ENCODE data around the gene GAS6.
"Not testable (repeated sequence)": the region's sequence is repeated elsewhere in the genome, so short reads cannot be mapped to it uniquely, and the experiment has no call there.

GAS6 gene

GRCh38 chr13:113792236-113792770 is 71.6 kb downstream of the GAS6 start:
- intact Hi-C loops (cut with DNase I): no loop called here
- peak in 2 of 42 donors; percentile 0 to 9 for DNase-seq

DNA sequence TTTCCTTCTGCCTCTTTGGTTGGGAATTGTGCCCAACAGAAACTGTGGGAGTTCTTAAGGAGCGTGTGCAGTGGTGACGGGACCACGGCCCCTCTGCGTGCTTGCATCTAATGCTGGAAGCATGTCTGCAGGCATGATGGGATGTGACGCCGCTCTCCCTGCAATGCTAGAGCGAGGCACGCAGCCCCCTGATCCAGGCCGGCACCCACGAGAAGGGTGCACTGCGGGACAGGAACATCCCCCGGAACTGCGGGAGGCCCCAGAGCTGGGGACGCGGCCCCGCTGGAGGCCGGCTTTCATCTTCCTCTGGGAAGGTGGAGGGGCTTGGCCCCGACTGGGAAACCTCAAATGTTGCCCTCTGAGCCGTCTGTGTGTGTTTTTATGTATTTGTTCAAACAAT is 72.1 kb downstream of the GAS6 start:
- peak in 3 of 42 donors; percentile 6 to 10 (median 7) for DNase-seq
- intact Hi-C loops (cut with DNase I): no loop called here

DNA sequence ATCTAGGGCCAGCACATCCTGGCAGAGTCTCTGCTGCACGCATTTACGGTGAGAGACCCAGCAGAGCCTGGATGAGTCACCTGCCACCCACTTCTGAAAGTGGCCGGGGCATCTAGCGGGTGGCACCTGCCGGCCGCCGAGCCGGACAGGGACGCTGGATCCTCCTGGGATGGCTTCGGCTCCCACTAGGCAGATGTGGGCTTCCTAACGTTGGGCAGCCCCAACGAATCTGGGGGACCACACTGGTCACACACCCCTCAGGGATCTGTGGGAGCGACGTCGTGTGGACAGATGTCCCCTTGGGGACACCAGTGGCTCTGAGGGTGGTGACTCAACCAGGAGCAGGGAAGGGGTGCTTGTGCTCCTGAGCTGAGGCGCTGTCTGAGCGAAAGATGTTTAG is 72.7 kb downstream of the GAS6 start:
- peak in 2 of 42 donors; percentile 2 to 8 for DNase-seq
- intact Hi-C loops (cut with DNase I): no loop called here

DNA sequence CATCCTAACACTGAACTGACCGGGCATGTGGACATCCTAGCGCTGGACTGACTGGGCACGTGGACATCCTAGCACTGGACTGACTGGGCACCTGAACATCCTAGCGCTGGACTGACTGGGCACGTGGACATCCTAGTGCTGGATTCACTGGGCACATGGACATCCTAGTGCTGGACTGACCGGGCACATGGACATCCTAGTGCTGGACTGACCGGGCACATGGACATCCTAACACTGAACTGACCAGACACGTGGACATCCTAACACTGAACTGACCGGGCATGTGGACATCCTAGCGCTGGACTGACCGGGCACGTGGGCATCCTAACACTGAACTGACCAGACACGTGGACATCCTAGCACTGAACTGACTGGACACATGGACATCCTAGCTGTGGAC is 73.9 kb downstream of the GAS6 start:
- DNase-seq: peak in 1 of 42 donors; percentile 0
- intact Hi-C loops (cut with DNase I): not testable (repeated sequence)

- DNase-seq: peak in 1 of 42 donors; percentile 7
- intact Hi-C loops (cut with DNase I): no loop called here
Observed at GRCh38 chr13:113789167-113789566, 74.7 kb downstream of the GAS6 start.

GRCh38 chr13:113788413-113789135 is 75.3 kb downstream of the GAS6 start:
- intact Hi-C loops (cut with DNase I): no loop called here
- DNase-seq: peak in 2 of 42 donors; percentile 8 to 29

- intact Hi-C loops (cut with DNase I): no loop called here
- DNase-seq: peak in 2 of 42 donors; percentile 0 to 2
Observed at GRCh38 chr13:113787694-113788093, 76.2 kb downstream of the GAS6 start.

DNA sequence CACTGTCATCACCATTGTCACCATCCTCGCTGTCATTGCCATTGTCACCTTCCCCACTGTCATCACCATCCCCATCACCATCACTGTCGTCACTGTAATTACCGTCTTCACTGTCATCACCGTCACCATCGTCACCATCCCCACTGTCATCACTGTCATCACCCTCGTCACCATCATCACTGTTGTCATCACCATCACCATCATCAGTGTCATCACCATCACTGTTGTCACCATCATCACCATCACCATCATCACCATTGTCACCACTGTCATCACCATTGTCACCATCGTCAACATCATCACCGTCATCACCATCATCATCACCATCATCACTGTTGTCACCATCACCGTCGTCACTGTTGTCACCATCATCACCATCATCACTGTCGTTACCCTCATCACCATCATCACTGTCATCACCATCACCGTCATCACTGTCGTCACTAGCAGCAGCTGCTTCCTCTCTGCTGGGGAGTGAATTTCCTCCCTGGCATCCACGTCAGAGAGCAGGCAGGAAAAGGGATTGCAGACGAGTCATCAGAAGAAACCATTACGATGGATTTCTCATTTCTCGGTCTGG is 77.5 kb downstream of the GAS6 start:
- intact Hi-C loops (cut with DNase I): no loop called here
- DNase-seq: peak in 1 of 42 donors; percentile 2

- DNase-seq: peak in 2 of 42 donors; percentile 1 to 16
- intact Hi-C loops (cut with DNase I): no loop called here
Observed at GRCh38 chr13:113785051-113786010, 78.5 kb downstream of the GAS6 start.

GRCh38 chr13:113784645-113785024 is 79.2 kb downstream of the GAS6 start:
- peak in 2 of 42 donors; percentile 22 to 24 for DNase-seq
- intact Hi-C loops (cut with DNase I): no loop called here

- DNase-seq: peak in 1 of 42 donors; percentile 3
- intact Hi-C loops (cut with DNase I): no loop called here
Observed at GRCh38 chr13:113783966-113784644, 79.8 kb downstream of the GAS6 start.

GRCh38 chr13:113783200-113783881 is 80.5 kb downstream of the GAS6 start:
- DNase-seq: peak in 2 of 42 donors; percentile 2 to 14
- intact Hi-C loops (cut with DNase I): no loop called here

GRCh38 chr13:113782472-113782871 is 81.4 kb downstream of the GAS6 start:
- peak in 2 of 42 donors; percentile 2 to 20 for DNase-seq
- intact Hi-C loops (cut with DNase I): no loop called here

DNA sequence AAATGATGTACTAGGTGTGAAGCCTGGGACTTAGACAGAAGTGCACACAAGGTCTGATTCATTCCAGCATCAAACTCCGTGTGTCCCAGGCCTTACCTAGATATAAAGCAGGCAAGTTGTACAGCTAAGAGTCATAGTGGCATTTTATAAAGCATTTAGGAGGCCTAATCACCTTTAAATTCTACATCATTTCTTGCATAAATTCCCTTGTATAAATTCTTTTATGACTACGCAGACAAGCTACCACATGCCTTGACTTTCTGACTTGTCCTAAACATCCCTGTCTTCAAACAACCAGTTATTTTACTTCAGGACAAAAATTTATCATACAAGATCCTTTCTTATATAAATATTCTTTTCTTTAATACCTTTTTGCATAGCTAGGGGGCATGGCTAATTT is 82.3 kb downstream of the GAS6 start:
- intact Hi-C loops (cut with DNase I): no loop called here
- DNase-seq: no peak

- peak in 2 of 42 donors; percentile 14 to 27 for DNase-seq
- intact Hi-C loops (cut with DNase I): no loop called here
Observed at GRCh38 chr13:113777311-113778260, 86.3 kb downstream of the GAS6 start.

- intact Hi-C loops (cut with DNase I): no loop called here
- peak in 2 of 42 donors; percentile 29 to 30 for DNase-seq
Observed at GRCh38 chr13:113776231-113777125, 87.4 kb downstream of the GAS6 start.
